CD4-positive, CD25-positive, alpha-beta regulatory T cell (primary cell): Measurements from ENCODE around the gene MMP28. TPM values are rescaled to one million over a fixed set of nuclear protein-coding genes. Genes with fewer than 3 reads are reported as not detected.

Experiments
- ATAC-seq, 2 donors: fragments of 150-1000 bp; cut with Tn5 transposase; one replicate each; pipeline ENCODE4 v1.10.0; 2021; ENCODE audit warnings: low read depth in 2 of 2, moderate number of reproducible peaks in 2 of 2, moderate library complexity in 1 of 2
- DNase-seq, 3 donors: peaks; one replicate each; pipeline versions ENCODE4 v3.0.0 to v3.0.0-alpha.2; 2012 to 2022; ENCODE audit warnings: mixed read lengths in 1 of 3
- H3K27ac ChIP-seq: one replicate; pipeline ENCODE4 v1.7.0; 2013; ENCODE audit warnings: mild to moderate bottlenecking, low read length; ENCODE audit not compliant: insufficient read depth, poor library complexity, severe bottlenecking
- H3K27me3 ChIP-seq: one replicate; pipeline ENCODE4 v1.7.0; 2013; ENCODE audit warnings: low read length; ENCODE audit not compliant: control insufficient read depth, insufficient read depth
- H3K36me3 ChIP-seq: one replicate; pipeline ENCODE4 v1.7.0; 2013; ENCODE audit warnings: mild to moderate bottlenecking, low read length, moderate library complexity; ENCODE audit not compliant: control insufficient read depth, insufficient read depth
- H3K4me1 ChIP-seq: 2 replicates; pipeline ENCODE4 v1.7.0; 2013; ENCODE audit warnings: mild to moderate bottlenecking, low read length; ENCODE audit not compliant: insufficient read depth, control insufficient read depth, poor library complexity, severe bottlenecking
- H3K4me3 ChIP-seq: one replicate; pipeline ENCODE4 v1.7.0; 2013; ENCODE audit warnings: low read depth, mild to moderate bottlenecking, low read length, moderate library complexity
- H3K9me3 ChIP-seq, 2 experiments: 1 replicate in 1 of 2; 2 replicates in 1 of 2; pipeline ENCODE4 v1.7.0; 2013; ENCODE audit warnings: low read length in 2 of 2, mild to moderate bottlenecking in 1 of 2, moderate library complexity in 1 of 2; ENCODE audit not compliant: control insufficient read depth in 2 of 2
- H3K27ac Mint-ChIP-seq, 3 donors: one replicate each; pipeline ENCODE4 v1.8.0; 2020 to 2022; ENCODE audit warnings: mild to moderate bottlenecking in 3 of 3, mixed read lengths in 3 of 3, moderate library complexity in 2 of 3
- H3K27me3 Mint-ChIP-seq: one replicate; pipeline ENCODE4 v1.8.0; 2022; ENCODE audit warnings: mild to moderate bottlenecking, mixed read lengths
- H3K36me3 Mint-ChIP-seq: one replicate; pipeline ENCODE4 v1.8.0; 2020; ENCODE audit warnings: mixed read lengths
- H3K4me1 Mint-ChIP-seq, 4 donors: one replicate each; pipeline ENCODE4 v1.8.0; 2020 to 2022; ENCODE audit warnings: mixed read lengths in 4 of 4, mild to moderate bottlenecking in 1 of 4
- H3K4me3 Mint-ChIP-seq, 4 donors: one replicate each; pipeline ENCODE4 v1.8.0; 2020 to 2022; ENCODE audit warnings: mild to moderate bottlenecking in 4 of 4, mixed read lengths in 4 of 4, moderate library complexity in 3 of 4
- H3K9me3 Mint-ChIP-seq, 7 donors: one replicate each; pipeline ENCODE4 v1.8.0; 2020 to 2022; ENCODE audit warnings: mixed read lengths in 7 of 7, mild to moderate bottlenecking in 3 of 7, moderate library complexity in 2 of 7
- polyA plus RNA-seq, 4 donors: library from polyadenylated mRNA; unstranded; fragments of 300-500 nt; fragmentation: Illumina TruSeq; gene quantifications; one replicate each; pipeline ENCODE4 v1.2.3, GENCODE V29; 2021
- total RNA-seq: library from RNA; stranded (reverse); gene quantifications from one replicate; pipeline ENCODE4 v1.2.3, GENCODE V29; 2022

The MMP28 gene
- total and polyA plus RNA-seq, 5 donors from 2014 or later, result 0.80 to 4.3 (median 2.7) TPM; not detected in 2

GRCh38 chr17:35774499-35774898 is 20.9 kb downstream of the MMP28 start:
- no peak overlapping the region for H3K27ac Mint-ChIP-seq
- no peak for ATAC-seq
- no peaks in the 10 kb centered on the region for H3K4me1 Mint-ChIP-seq

GRCh38 chr17:35773679-35774425 is 21.6 kb downstream of the MMP28 start:
- H3K9me3 Mint-ChIP-seq, result no peaks in the 10 kb centered on the region
- no peaks in the 10 kb centered on the region for H3K36me3 Mint-ChIP-seq
- H3K4me1 ChIP-seq, result no peaks in the 10 kb centered on the region
- ATAC-seq (no peak), DNase-seq (no peak)
- H3K4me1 Mint-ChIP-seq, result no peaks in the 10 kb centered on the region
- no peak overlapping the region for H3K27ac ChIP-seq
- no peaks in the 10 kb centered on the region for H3K36me3 ChIP-seq
- H3K27me3 ChIP-seq, result peaks cover 4% of the 10 kb centered on the region
- no peak overlapping the region for H3K4me3 ChIP-seq
- no peak overlapping the region for H3K27ac Mint-ChIP-seq
- no peak overlapping the region for H3K4me3 Mint-ChIP-seq
- H3K9me3 ChIP-seq, result no peaks in the 10 kb centered on the region
- peaks cover 33% of the 10 kb centered on the region for H3K27me3 Mint-ChIP-seq

More at GRCh38 chr17:35774499-35774898, 20.9 kb downstream of the MMP28 start:
- no peaks in the 10 kb centered on the region for H3K36me3 Mint-ChIP-seq
- peaks cover 34% of the 10 kb centered on the region for H3K27me3 Mint-ChIP-seq
- Histone ChIP-seq H3K4me3 (no peak overlapping the region), H3K36me3 (no peaks in the 10 kb centered on the region), H3K27me3 (peaks cover 5% of the 10 kb centered on the region), H3K4me1 (no peaks in the 10 kb centered on the region), H3K9me3 (no peaks in the 10 kb centered on the region), H3K27ac (no peak overlapping the region)
- no peak for DNase-seq
- no peak overlapping the region for H3K4me3 Mint-ChIP-seq
- H3K9me3 Mint-ChIP-seq, result no peaks in the 10 kb centered on the region

- Mint-ChIP-seq H3K4me1 (no peaks in the 10 kb centered on the region), H3K9me3 (no peaks in the 10 kb centered on the region), H3K27me3 (peaks cover 31% of the 10 kb centered on the region), H3K4me3 (no peak overlapping the region), H3K36me3 (no peaks in the 10 kb centered on the region), H3K27ac (no peak overlapping the region)
- DNase-seq (no peak), ATAC-seq (no peak)
- Histone ChIP-seq H3K4me1 (no peaks in the 10 kb centered on the region), H3K27me3 (peaks cover 4% of the 10 kb centered on the region), H3K9me3 (no peaks in the 10 kb centered on the region), H3K27ac (no peak overlapping the region), H3K4me3 (no peak overlapping the region), H3K36me3 (no peaks in the 10 kb centered on the region)
Observed at GRCh38 chr17:35773129-35773528, 22.3 kb downstream of the MMP28 start.

GRCh38 chr17:35769895-35770486 is 25.4 kb downstream of the MMP28 start:
- H3K27me3 Mint-ChIP-seq, result peaks cover 23% of the 10 kb centered on the region
- Histone ChIP-seq H3K4me1 (peaks cover 1% of the 10 kb centered on the region), H3K27ac (no peak overlapping the region), H3K4me3 (no peak overlapping the region), H3K9me3 (no peaks in the 10 kb centered on the region), H3K36me3 (no peaks in the 10 kb centered on the region), H3K27me3 (peaks cover 2% of the 10 kb centered on the region)
- no peak for DNase-seq
- no peak overlapping the region for H3K4me3 Mint-ChIP-seq
- peaks cover 0 to 1% (median under 1%) of the 10 kb centered on the region in 4 donors for H3K4me1 Mint-ChIP-seq
- H3K9me3 Mint-ChIP-seq, result no peaks in the 10 kb centered on the region
- H3K27ac Mint-ChIP-seq, result no peak overlapping the region
- no peak for ATAC-seq
- no peaks in the 10 kb centered on the region for H3K36me3 Mint-ChIP-seq

GRCh38 chr17:35768797-35769196 is 26.6 kb downstream of the MMP28 start:
- H3K4me3 Mint-ChIP-seq, result no peak overlapping the region
- Histone ChIP-seq H3K27me3 (peaks cover 2% of the 10 kb centered on the region), H3K36me3 (no peaks in the 10 kb centered on the region), H3K27ac (no peak overlapping the region), H3K4me3 (no peak overlapping the region), H3K9me3 (no peaks in the 10 kb centered on the region), H3K4me1 (peaks cover 10% of the 10 kb centered on the region)
- H3K27ac Mint-ChIP-seq, result no peak overlapping the region
- H3K27me3 Mint-ChIP-seq, result peaks cover 19% of the 10 kb centered on the region
- no peaks in the 10 kb centered on the region for H3K9me3 Mint-ChIP-seq
- H3K4me1 Mint-ChIP-seq, result peaks cover 0 to 8% (median 3%) of the 10 kb centered on the region in 4 donors
- DNase-seq, result no peak
- H3K36me3 Mint-ChIP-seq, result no peaks in the 10 kb centered on the region
- no peak for ATAC-seq

GRCh38 chr17:35766903-35767510 is 28.4 kb downstream of the MMP28 start:
- Mint-ChIP-seq H3K4me3 (peak overlapping the region in 1 of 4 donors; percentile 68), H3K27ac (no peak overlapping the region), H3K9me3 (no peaks in the 10 kb centered on the region), H3K4me1 (peaks cover 0 to 8% (median 3%) of the 10 kb centered on the region in 4 donors), H3K36me3 (no peaks in the 10 kb centered on the region), H3K27me3 (peaks cover 16% of the 10 kb centered on the region)
- Histone ChIP-seq H3K9me3 (no peaks in the 10 kb centered on the region), H3K4me3 (no peak overlapping the region), H3K36me3 (no peaks in the 10 kb centered on the region), H3K27me3 (no peaks in the 10 kb centered on the region), H3K27ac (no peak overlapping the region), H3K4me1 (peaks cover 11% of the 10 kb centered on the region)
- ATAC-seq (no peak), DNase-seq (peak in 2 of 3 donors; percentile 28 to 46)

- peaks cover 0 to 8% (median 3%) of the 10 kb centered on the region in 4 donors for H3K4me1 Mint-ChIP-seq
- no peak for ATAC-seq
- no peaks in the 10 kb centered on the region for H3K36me3 ChIP-seq
Observed at GRCh38 chr17:35766489-35766877, 29.0 kb downstream of the MMP28 start.

More at GRCh38 chr17:35766489-35766877, 29.0 kb downstream of the MMP28 start:
- H3K27me3 ChIP-seq, result no peaks in the 10 kb centered on the region
- no peak for DNase-seq
- no peaks in the 10 kb centered on the region for H3K36me3 Mint-ChIP-seq
- H3K9me3 ChIP-seq, result no peaks in the 10 kb centered on the region
- H3K4me3 Mint-ChIP-seq, result peak overlapping the region in 1 of 4 donors; percentile 68
- H3K4me3 ChIP-seq, result no peak overlapping the region
- H3K9me3 Mint-ChIP-seq, result no peaks in the 10 kb centered on the region
- H3K4me1 ChIP-seq, result peaks cover 11% of the 10 kb centered on the region
- no peak overlapping the region for H3K27ac ChIP-seq
- peaks cover 21% of the 10 kb centered on the region for H3K27me3 Mint-ChIP-seq
- H3K27ac Mint-ChIP-seq, result no peak overlapping the region
